Heart left ventricle (tissue), 16 donors: Measurements from ENCODE around the gene NEK2. TPM values are rescaled to one million over a fixed set of nuclear protein-coding genes. Genes with fewer than 3 reads are reported as not detected.

Experiments used
- ATAC-seq, 4 donors: fragments of 200-7000 bp; cut with Tn5 transposase; one replicate each; pipeline ENCODE4 v1.9.1; 2020 to 2022; ENCODE audit warnings: moderate library complexity in 4 of 4, mild to moderate bottlenecking in 3 of 4, moderate number of reproducible peaks in 1 of 4
- DNase-seq, 5 donors: peaks; one replicate each; pipeline ENCODE4 v3.0.0-alpha.2; 2020
- H3K27ac ChIP-seq, 12 donors: fragments of 200-600 bp; sonication (generic) in 4 of 12; one replicate each; pipeline versions ENCODE4 v1.5.0 to v1.8.0; 2016 to 2022; ENCODE audit warnings: mild to moderate bottlenecking in 2 of 12
- H3K27me3 ChIP-seq, 9 donors: fragments of 200-600 bp; sonication (generic) in 2 of 9; one replicate each; pipeline versions ENCODE4 v1.5.1 to v1.8.0; 2016 to 2022; ENCODE audit warnings: mild to moderate bottlenecking in 3 of 9
- H3K36me3 ChIP-seq, 9 donors: fragments of 200-600 bp; sonication (generic) in 2 of 9; one replicate each; pipeline versions ENCODE4 v1.5.0 to v1.8.0; 2018 to 2022; ENCODE audit warnings: mild to moderate bottlenecking in 2 of 9
- H3K4me1 ChIP-seq, 12 donors: fragments of 200-600 bp; sonication (generic) in 4 of 12; one replicate each; pipeline versions ENCODE4 v1.5.0 to v1.8.0; 2016 to 2022; ENCODE audit warnings: mild to moderate bottlenecking in 3 of 12
- H3K4me3 ChIP-seq, 12 donors: fragments of 200-600 bp; sonication (generic) in 4 of 12; one replicate each; pipeline versions ENCODE4 v1.5.0 to v1.8.0; 2017 to 2022; ENCODE audit warnings: mild to moderate bottlenecking in 9 of 12, moderate library complexity in 4 of 12
- H3K9me3 ChIP-seq, 12 donors: fragments of 200-600 bp; sonication (generic) in 4 of 12; one replicate each; pipeline versions ENCODE4 v1.5.0 to v1.8.0; 2016 to 2022; ENCODE audit warnings: mild to moderate bottlenecking in 1 of 12
- CTCF ChIP-seq, 12 donors: fragments of 200-600 bp; sonication (generic) in 4 of 12; IDR thresholded peaks; one replicate each; pipeline versions ENCODE4 v1.5.0 to v1.8.0; 2018 to 2022; ENCODE audit warnings: antibody characterized with exemption in 12 of 12, mild to moderate bottlenecking in 5 of 12
- POLR2A ChIP-seq, 2 donors: fragments of 450-650 bp; IDR thresholded peaks; one replicate each; pipeline ENCODE4 v1.6.1; 2017; ENCODE audit warnings: antibody characterized with exemption in 2 of 2, mild to moderate bottlenecking in 2 of 2, moderate library complexity in 2 of 2
- WGBS, 4 donors: extraction: QIAGEN DNeasy Blood & Tissue Kit in 2 of 4; methylation state at CpG; one replicate each; pipeline versions ENCODE4 v1.1.5 to v1.1.7; 2013 to 2018; 5-methylcytosine and 5-hydroxymethylcytosine counted together
- intact Hi-C, 10 donors: fragments of 100-400 bp; cut with DNase I; formaldehyde crosslinking; loops; one replicate each; pipeline versions ENCODE4 v1.11.1 to v1.14.2; 2022
- polyA plus RNA-seq, 2 donors: library from polyadenylated mRNA; stranded (reverse); fragments of 200-250 nt; gene quantifications; one replicate each; pipeline ENCODE4 v1.2.3, GENCODE V29; 2013
- total RNA-seq, 9 donors: library from RNA; depleted of rRNA in 2 of 9; stranded (reverse); fragments of >200 nt in 2 of 9; fragmentation: NEBNext Ultra II Directional in 3 of 9; extraction: Animal tissue kit (Norgen Biotek cat#: 25700) in 3 of 9; gene quantifications; one replicate each; pipeline versions ENCODE4 v1.1.0 to v1.2.4, GENCODE V29; 2016 to 2023
- donor health status: ischemic (EF 13 %, LVEDD 7.1; RV severe dilation, severe dysfunction).
- donor health status: healthy with polysubstance abuse.
- donor health status: DM: no; HTN: yes; CAD: no.
- donor health status: DM: no; HTN: no; CAD: no.
- donor health status: ischemic (EF 25% LVEDD 6.9; RV normal size, moderate dysfunction).
- donor health status: ischemic (EF 25% LVEDD 5.7; RV mildly dilated, moderate dysfunction).
- donor health status: healthy.
- donor health status: DM: yes; HTN: yes; CAD: no.
- donor health status: ischemic (EF 35%, LVEDD 5.7; RV mildly dilated, moderate dysfunction).
- donor health status: nonischemic (EF 11% LVEDD 7.7; RV severe dilation, severe dysfunction).
- donor health status: DM: yes; HTN: yes; CAD: no.
- donor health status: PGD.
- donor health status: ischemic (EF 29% LVEDD 5.4; RV normal size, mild dysfunction).
- donor health status: nonischemic (EF 23%, LVEDD 6.1; RV moderate dilation, normal function).

Gene NEK2
- total and polyA plus RNA-seq, 11 donors, result 0.10 to 2.5 (median 0.31) TPM; not detected in 5

DNA sequence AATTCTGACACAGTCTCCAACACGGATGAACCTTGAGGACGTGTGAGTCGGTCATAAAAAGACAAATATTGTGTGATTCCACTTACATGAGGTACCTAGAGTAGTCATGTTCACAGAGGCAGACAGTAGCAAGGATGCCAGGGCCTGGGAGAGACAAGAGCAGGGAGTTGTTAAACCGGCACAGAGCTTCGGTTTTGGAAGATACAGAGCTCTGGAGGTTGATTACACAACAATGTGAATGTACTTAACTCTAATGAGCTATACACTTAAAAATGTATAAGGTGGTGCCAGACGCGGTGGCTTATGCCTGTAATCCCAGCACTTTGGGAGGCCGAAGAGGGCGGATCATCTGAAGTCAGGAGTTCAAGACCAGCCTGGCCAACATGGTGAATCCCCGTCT is 37.8 kb upstream of the NEK2 start:
- TF ChIP-seq CTCF (IDR thresholded peaks at IDR 0.05) (no peak), POLR2A (IDR thresholded peaks at IDR 0.05) (no peak)
- no peaks in the 10 kb centered on the region for H3K36me3 ChIP-seq
- no peak for DNase-seq
- H3K4me3 ChIP-seq, result no peak overlapping the region
- 88 to 93% (median 90%) methylated on average over 10 of the region's 10 CpGs for WGBS, 4 donors
- intact Hi-C loops, result no loop called here
- no peaks in the 10 kb centered on the region for H3K9me3 ChIP-seq
- H3K27ac ChIP-seq, result no peak overlapping the region
- no peaks in the 10 kb centered on the region for H3K27me3 ChIP-seq
- peaks cover 0 to 7% (median 0%) of the 10 kb centered on the region in 12 donors for H3K4me1 ChIP-seq
- no peak for ATAC-seq

DNA sequence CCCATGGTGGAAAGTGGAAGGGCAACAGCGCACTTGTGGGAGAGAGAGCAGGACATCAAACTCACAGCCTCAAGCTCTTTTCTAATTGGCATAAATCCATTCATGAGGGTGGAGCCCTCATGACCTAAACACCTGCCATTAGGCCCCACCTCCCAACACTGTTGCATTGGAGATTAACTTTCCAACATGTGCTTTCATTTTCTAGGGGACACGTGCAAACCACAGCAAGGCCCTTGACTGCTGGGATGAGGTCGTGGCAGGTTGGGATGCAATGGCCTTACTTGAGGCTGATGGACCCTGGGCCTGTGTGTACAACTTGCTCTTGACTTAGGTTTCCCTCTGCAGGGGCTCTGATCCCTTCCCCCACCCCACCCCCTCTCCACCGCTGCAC is 35.9 kb upstream of the NEK2 start:
- Histone ChIP-seq H3K27me3 (no peaks in the 10 kb centered on the region), H3K4me3 (no peak overlapping the region), H3K4me1 (peaks cover 0 to 7% (median 0%) of the 10 kb centered on the region in 12 donors), H3K9me3 (no peaks in the 10 kb centered on the region), H3K27ac (no peak overlapping the region), H3K36me3 (no peaks in the 10 kb centered on the region)
- intact Hi-C loops, result no loop called here
- no peak for TF ChIP-seq CTCF (IDR thresholded peaks at IDR 0.05)
- TF ChIP-seq POLR2A (IDR thresholded peaks at IDR 0.05), result no peak
- ATAC-seq, result no peak
- no peak for DNase-seq
- WGBS, 4 donors, result 88 to 96% (median 92%) methylated on average over 3 to 4 of the region's 4 CpGs

DNA sequence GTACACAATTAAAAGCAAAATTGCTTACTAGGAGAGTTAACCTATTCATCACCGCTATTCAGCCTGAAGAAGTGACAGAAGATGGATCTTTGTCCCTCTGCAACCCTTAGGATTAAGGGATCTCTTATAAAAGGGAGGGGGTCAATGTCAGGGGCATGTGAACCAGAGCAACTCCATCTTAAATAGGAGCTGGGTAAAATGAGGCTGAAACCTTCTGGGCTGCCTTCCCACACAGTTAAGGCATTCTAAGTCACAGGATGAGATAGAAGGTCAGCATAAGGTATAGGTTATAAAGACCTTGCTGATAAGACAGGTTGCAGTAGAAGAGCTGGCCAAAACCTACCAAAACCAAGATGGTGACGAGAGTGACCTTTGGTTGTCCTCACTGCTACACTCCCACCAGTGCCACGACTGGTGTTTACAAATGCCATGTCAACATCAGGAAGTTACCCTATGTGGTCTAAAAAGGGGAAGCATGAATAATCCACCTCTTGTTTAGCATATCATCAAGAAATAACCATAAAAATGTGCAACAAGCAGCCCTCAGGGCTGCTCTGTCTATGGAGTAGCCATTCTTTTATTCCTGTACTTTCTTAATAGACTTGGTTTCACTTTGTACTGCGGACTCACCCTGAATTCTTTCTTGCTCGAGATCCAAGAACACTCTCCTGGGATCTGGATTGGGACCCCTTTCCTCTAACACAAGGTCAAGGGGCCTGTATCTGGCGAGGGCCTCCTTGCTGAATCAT is 35.3 kb upstream of the NEK2 start:
- no peak for DNase-seq
- H3K36me3 ChIP-seq, result no peaks in the 10 kb centered on the region
- 82 to 90% (median 85%) methylated on average over 6 of the region's 6 CpGs for WGBS, 4 donors
- TF ChIP-seq CTCF (IDR thresholded peaks at IDR 0.05) (no peak), POLR2A (IDR thresholded peaks at IDR 0.05) (no peak)
- intact Hi-C loops, result no loop called here
- no peaks in the 10 kb centered on the region for H3K27me3 ChIP-seq
- ATAC-seq, result no peak
- H3K4me1 ChIP-seq, result peaks cover 0 to 3% (median 0%) of the 10 kb centered on the region in 12 donors
- no peaks in the 10 kb centered on the region for H3K9me3 ChIP-seq
- no peak overlapping the region for H3K27ac ChIP-seq
- no peak overlapping the region for H3K4me3 ChIP-seq

DNA sequence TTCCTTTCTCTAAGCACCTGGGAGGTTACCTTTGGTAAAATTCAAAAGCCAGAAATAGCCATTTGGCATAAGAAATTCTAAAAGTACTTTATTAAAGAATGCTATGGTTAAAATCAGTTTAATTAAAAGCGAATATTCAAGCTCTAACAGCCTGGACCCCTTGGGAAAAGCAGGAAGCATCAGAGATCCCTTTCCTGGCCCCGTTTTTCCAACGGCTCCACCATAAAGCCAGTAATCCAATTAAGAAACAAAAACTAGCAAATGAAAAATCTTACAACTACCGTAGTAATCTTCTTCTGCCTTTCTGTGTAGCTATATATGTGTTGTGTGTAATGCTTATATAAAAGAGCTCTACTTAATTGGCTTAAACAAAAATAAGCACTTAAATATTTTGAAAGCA is 33.5 kb upstream of the NEK2 start:
- H3K9me3 ChIP-seq, result no peaks in the 10 kb centered on the region
- no peak for TF ChIP-seq CTCF (IDR thresholded peaks at IDR 0.05)
- TF ChIP-seq POLR2A (IDR thresholded peaks at IDR 0.05), result no peak
- no peaks in the 10 kb centered on the region for H3K27me3 ChIP-seq
- ATAC-seq (no peak), DNase-seq (no peak)
- H3K4me3 ChIP-seq, result no peak overlapping the region
- no peaks in the 10 kb centered on the region for H3K36me3 ChIP-seq
- WGBS, 4 donors, result 63 to 79% (median 75%) methylated on average over 4 of the region's 4 CpGs
- peaks cover 0 to 11% (median 0%) of the 10 kb centered on the region in 12 donors for H3K4me1 ChIP-seq
- no peak overlapping the region for H3K27ac ChIP-seq
- intact Hi-C loops, result no loop called here
